ENCODE results near the gene FUT9. TPM values are rescaled to one million over a fixed set of nuclear protein-coding genes. Genes with fewer than 3 reads are reported as not detected.

Gene FUT9
- polyA plus RNA-seq, 3 donors = not detected

DNA sequence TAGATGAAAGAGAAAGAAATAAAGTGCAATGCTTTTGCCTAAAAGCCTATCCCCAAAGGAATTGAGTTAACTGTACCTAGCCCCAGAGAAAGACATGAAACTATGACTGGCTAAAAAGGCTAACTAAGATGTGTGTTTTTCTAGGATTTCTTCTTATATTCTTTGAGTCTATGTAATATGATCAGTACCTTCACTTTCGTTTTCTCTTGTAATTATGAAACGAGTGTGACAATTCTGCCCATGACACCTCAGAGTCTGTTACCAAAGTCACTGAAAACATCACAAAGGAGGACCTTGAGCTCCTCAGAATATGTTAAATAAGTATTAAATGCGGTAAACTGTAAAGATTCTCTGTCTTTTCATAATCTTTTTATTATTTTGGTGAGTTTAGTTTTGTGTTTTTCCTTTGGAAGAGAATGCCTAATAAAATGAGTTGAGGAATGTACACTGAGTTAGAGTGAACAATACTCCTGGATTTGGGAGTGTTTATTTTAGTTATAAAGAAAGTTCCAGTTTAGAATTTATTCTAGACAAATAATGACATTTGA is 141.3 kb downstream of the FUT9 start:
- H3K36me3 ChIP-seq (replicated peaks in 1 of 2; ENCODE audit: control insufficient read depth in 1 of 2, insufficient read depth in 2 of 2, low read length in 2 of 2) = no peaks in the 10 kb centered on the region
- H3K4me3 ChIP-seq (replicated peaks in 1 of 3; ENCODE audit: low read depth in 2 of 3, low read length in 3 of 3) = no peak overlapping the region
- H3K27ac ChIP-seq (ENCODE audit: low read depth in 1 of 2, low read length in 2 of 2) = no peak overlapping the region
- no peak overlapping the region for H3K27ac Mint-ChIP-seq
- no peaks in the 10 kb centered on the region for H3K9me3 ChIP-seq (replicated peaks in 1 of 2; ENCODE audit: control insufficient read depth in 1 of 2, insufficient read depth in 1 of 2, low read length in 2 of 2)
- H3K9me3 Mint-ChIP-seq = peaks cover 0 to 3% (median 0%) of the 10 kb centered on the region in 7 donors
- intact Hi-C loops (cut with micrococcal nuclease) = no loop called here
- no peaks in the 10 kb centered on the region for H3K4me1 ChIP-seq (ENCODE audit: control insufficient read depth in 1 of 2, insufficient read depth in 2 of 2, low read length in 2 of 2)
- no CpG with 5 or more reads among the region's 3 CpGs for WGBS (ENCODE audit: insufficient coverage)
- no peaks in the 10 kb centered on the region for H3K79me2 ChIP-seq (ENCODE audit: insufficient read depth, low read length)
- no peak overlapping the region for H2AFZ ChIP-seq (ENCODE audit: insufficient read depth, low read depth, low read length, poor library complexity, severe bottlenecking)
- no peak for DNase-seq
- H3K27me3 ChIP-seq (ENCODE audit: control insufficient read depth in 2 of 2, insufficient read depth in 2 of 2, low read length in 2 of 2) = no peaks in the 10 kb centered on the region
- no peak overlapping the region for H3K4me2 ChIP-seq (replicated peaks; ENCODE audit: extremely low read depth, low read length, poor library complexity, severe bottlenecking)
- no peak overlapping the region for H3K9ac ChIP-seq (ENCODE audit: insufficient read depth, low read length, poor library complexity, severe bottlenecking)
- no peak overlapping the region for H3K4me3 Mint-ChIP-seq
- no peaks in the 10 kb centered on the region for H3K27me3 Mint-ChIP-seq (ENCODE audit: low read depth in 3 of 3)
- no peaks in the 10 kb centered on the region for H3K36me3 Mint-ChIP-seq
- TF ChIP-seq CTCF (IDR thresholded peaks at IDR 0.05) = no peak
- no peaks in the 10 kb centered on the region for H4K20me1 ChIP-seq (ENCODE audit: insufficient read depth, low read length)
- H3K4me1 Mint-ChIP-seq = no peaks in the 10 kb centered on the region

- H3K79me2 ChIP-seq (ENCODE audit: insufficient read depth, low read length) = no peaks in the 10 kb centered on the region
- no peak overlapping the region for H2AFZ ChIP-seq (ENCODE audit: insufficient read depth, low read depth, low read length, poor library complexity, severe bottlenecking)
- DNase-seq = no peak
- H3K9ac ChIP-seq (ENCODE audit: insufficient read depth, low read length, poor library complexity, severe bottlenecking) = no peak overlapping the region
- peaks cover 0 to 4% of the 10 kb centered on the region in 2 donors for H3K9me3 ChIP-seq (replicated peaks in 1 of 2; ENCODE audit: control insufficient read depth in 1 of 2, insufficient read depth in 1 of 2, low read length in 2 of 2)
- H3K27me3 Mint-ChIP-seq (ENCODE audit: low read depth in 3 of 3) = peaks cover 0 to 1% (median 0%) of the 10 kb centered on the region in 3 donors
- no peak overlapping the region for H3K27ac Mint-ChIP-seq
- H3K4me3 ChIP-seq (replicated peaks in 1 of 3; ENCODE audit: low read depth in 2 of 3, low read length in 3 of 3) = no peak overlapping the region
- H4K20me1 ChIP-seq (ENCODE audit: insufficient read depth, low read length) = no peaks in the 10 kb centered on the region
- no peak overlapping the region for H3K4me2 ChIP-seq (replicated peaks; ENCODE audit: extremely low read depth, low read length, poor library complexity, severe bottlenecking)
- TF ChIP-seq CTCF (IDR thresholded peaks at IDR 0.05) = no peak
- H3K4me1 Mint-ChIP-seq = no peaks in the 10 kb centered on the region
- no peaks in the 10 kb centered on the region for H3K36me3 ChIP-seq (replicated peaks in 1 of 2; ENCODE audit: control insufficient read depth in 1 of 2, insufficient read depth in 2 of 2, low read length in 2 of 2)
- H3K4me1 ChIP-seq (ENCODE audit: control insufficient read depth in 1 of 2, insufficient read depth in 2 of 2, low read length in 2 of 2) = no peaks in the 10 kb centered on the region
- H3K36me3 Mint-ChIP-seq = no peaks in the 10 kb centered on the region
- H3K27me3 ChIP-seq (ENCODE audit: control insufficient read depth in 2 of 2, insufficient read depth in 2 of 2, low read length in 2 of 2) = no peaks in the 10 kb centered on the region
- H3K4me3 Mint-ChIP-seq = no peak overlapping the region
- no peak overlapping the region for H3K27ac ChIP-seq (ENCODE audit: low read depth in 1 of 2, low read length in 2 of 2)
- H3K9me3 Mint-ChIP-seq = peaks cover 0 to 8% (median 3%) of the 10 kb centered on the region in 7 donors
- 50% methylated on average over 1 of the region's 2 CpGs for WGBS (ENCODE audit: insufficient coverage)
- intact Hi-C loops (cut with micrococcal nuclease) = no loop called here
Measured at GRCh38 chr6:96162711-96163120, 146.9 kb downstream of the FUT9 start.

Measured in CD14-positive monocyte (primary cell).